Transverse colon (tissue), 3 donors: Measurements from ENCODE around the gene OR52E5.

Source experiments
- EP300 ChIP-seq: sonication (generic); formaldehyde crosslinking; IDR thresholded peaks from one replicate; pipeline ENCODE4 v1.6.1; 2017; ENCODE audit warnings: antibody characterized with exemption, low read depth
- TF ChIP-seq, protein P1 (sequence below), 5 experiments: fragments of 200-600 bp in 3 of 5; fragments of 450-650 bp in 2 of 5; sonication (generic) in 3 of 5; IDR thresholded peaks; 1 replicate in 2 of 5; 2 replicates in 3 of 5; pipeline ENCODE4 v1.5.1; 2016 to 2017; ENCODE audit warnings: antibody characterized with exemption in 5 of 5, inconsistent platforms in 3 of 5, mild to moderate bottlenecking in 2 of 5, moderate library complexity in 1 of 5

DNA sequence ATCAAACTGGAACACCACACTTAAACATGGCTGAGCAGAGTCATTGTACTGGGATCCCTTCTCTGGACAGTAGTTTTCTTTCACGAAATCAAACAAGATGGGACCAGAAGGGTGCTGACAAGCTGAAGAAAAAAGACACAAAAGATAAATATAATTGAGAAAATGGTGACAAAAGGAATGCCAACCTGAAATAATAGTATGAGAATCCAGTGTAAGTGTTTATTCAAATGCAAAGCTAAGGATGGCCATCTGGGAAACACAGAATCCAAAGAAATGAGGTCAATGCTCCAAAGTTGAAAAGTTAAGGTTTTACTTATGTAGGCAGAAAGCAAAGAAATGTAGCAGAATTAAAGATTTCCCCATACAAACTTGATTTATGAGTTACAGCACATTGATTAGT is 5.3 kb upstream of the OR52E5 start:
- no peak for TF ChIP-seq EP300
- TF ChIP-seq, protein P1, sequence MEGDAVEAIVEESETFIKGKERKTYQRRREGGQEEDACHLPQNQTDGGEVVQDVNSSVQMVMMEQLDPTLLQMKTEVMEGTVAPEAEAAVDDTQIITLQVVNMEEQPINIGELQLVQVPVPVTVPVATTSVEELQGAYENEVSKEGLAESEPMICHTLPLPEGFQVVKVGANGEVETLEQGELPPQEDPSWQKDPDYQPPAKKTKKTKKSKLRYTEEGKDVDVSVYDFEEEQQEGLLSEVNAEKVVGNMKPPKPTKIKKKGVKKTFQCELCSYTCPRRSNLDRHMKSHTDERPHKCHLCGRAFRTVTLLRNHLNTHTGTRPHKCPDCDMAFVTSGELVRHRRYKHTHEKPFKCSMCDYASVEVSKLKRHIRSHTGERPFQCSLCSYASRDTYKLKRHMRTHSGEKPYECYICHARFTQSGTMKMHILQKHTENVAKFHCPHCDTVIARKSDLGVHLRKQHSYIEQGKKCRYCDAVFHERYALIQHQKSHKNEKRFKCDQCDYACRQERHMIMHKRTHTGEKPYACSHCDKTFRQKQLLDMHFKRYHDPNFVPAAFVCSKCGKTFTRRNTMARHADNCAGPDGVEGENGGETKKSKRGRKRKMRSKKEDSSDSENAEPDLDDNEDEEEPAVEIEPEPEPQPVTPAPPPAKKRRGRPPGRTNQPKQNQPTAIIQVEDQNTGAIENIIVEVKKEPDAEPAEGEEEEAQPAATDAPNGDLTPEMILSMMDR (IDR thresholded peaks at IDR 0.05) = no peak
